Hepatocyte (in vitro differentiated cells): ENCODE data around the gene LASP1.

Experiments
- CTCF ChIP-seq: fragments of 200-600 bp; sonication (generic); IDR thresholded peaks from 2 replicates; pipeline ENCODE4 v1.5.1; 2016; ENCODE audit warnings: antibody characterized with exemption, mild to moderate bottlenecking; ENCODE audit not compliant: poor library complexity
- EZH2 ChIP-seq: fragments of 200-600 bp; sonication (generic); IDR thresholded peaks from 2 replicates; pipeline ENCODE4 v1.6.1; 2016; ENCODE audit warnings: antibody characterized with exemption, mild to moderate bottlenecking, borderline replicate concordance
- EZH2phosphoT487 ChIP-seq: fragments of 200-600 bp; sonication (generic); IDR thresholded peaks from one replicate; pipeline ENCODE4 v1.6.1; 2018; ENCODE audit warnings: antibody characterized with exemption, mild to moderate bottlenecking, low read depth, moderate library complexity; ENCODE audit not compliant: unreplicated experiment, severe bottlenecking

GRCh38 chr17:38893113-38893512 lies 23.3 kb downstream of the LASP1 start:
- no peak for TF ChIP-seq CTCF
- no peak for TF ChIP-seq EZH2phosphoT487
- no peak for TF ChIP-seq EZH2
